Stimulated activated CD8-positive, alpha-beta memory T cell treated with anti-CD3 and anti-CD28 coated beads, Interleukin-7, amount 100 ng/mL, for 48 hours (primary cell): ENCODE results near the gene A1BG.
"Not testable (repeated sequence)": the region's sequence is repeated elsewhere in the genome, so short reads cannot be mapped to it uniquely, and the experiment has no call there.

Experiments used
- DNase-seq, 2 donors: peaks; one replicate each; pipeline ENCODE4 v3.0.0-alpha.2; 2020; ENCODE audit warnings: low read depth in 1 of 2; ENCODE audit errors: extremely low read depth in 1 of 2

A1BG gene

GRCh38 chr19:58386576-58387337 lies 33.5 kb upstream of the A1BG start, which contains the start of gene RPS5:
RPS5 (plus strand) TSS chr19:58387269; CDS start chr19:58388138, 869 bp downstream.
- peak; percentile 84 to 95 for DNase-seq

GRCh38 chr19:58385891-58386575 lies 32.7 kb upstream of the A1BG start:
- DNase-seq, result no peak

GRCh38 chr19:58385313-58385890 lies 32.1 kb upstream of the A1BG start:
- no peak for DNase-seq

GRCh38 chr19:58382997-58383603 lies 29.8 kb upstream of the A1BG start:
- DNase-seq, result no peak

DNA sequence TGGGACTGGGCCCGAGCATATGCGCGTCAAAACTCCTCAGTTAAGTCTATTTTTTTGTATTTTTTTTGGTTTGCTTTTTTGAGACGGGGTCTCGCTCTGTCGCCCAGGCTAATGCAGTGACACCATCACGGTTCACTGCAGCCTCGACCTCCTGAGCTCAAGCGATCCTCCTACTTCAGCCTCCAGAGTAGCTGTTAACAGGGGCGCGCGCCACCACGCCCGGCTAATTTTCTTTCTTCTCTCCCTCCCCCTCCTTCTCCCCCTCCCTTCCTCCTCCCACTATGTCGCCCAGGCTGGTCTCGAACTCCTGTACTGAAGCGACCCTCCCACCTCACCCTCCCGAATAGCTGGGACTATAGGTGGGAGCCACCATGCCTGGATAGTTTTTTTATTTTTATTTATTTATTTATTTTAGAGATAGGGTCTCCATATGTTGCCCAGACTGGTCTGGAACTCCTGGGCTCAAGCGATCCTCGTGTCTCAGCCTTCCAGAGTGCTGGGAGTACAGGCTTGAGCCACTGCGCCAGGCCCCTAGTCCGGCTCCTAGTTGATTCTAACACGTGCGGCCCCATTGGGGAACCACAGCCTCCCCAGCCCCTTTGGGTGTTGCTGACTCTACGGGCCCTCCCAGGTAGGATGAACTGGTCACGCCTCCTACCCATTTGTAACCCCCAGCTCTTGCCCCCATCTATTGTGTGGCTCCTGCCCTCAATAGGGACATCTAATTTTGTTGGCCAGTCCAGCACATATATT lies 28.3 kb upstream of the A1BG start:
- DNase-seq, result no peak

DNA sequence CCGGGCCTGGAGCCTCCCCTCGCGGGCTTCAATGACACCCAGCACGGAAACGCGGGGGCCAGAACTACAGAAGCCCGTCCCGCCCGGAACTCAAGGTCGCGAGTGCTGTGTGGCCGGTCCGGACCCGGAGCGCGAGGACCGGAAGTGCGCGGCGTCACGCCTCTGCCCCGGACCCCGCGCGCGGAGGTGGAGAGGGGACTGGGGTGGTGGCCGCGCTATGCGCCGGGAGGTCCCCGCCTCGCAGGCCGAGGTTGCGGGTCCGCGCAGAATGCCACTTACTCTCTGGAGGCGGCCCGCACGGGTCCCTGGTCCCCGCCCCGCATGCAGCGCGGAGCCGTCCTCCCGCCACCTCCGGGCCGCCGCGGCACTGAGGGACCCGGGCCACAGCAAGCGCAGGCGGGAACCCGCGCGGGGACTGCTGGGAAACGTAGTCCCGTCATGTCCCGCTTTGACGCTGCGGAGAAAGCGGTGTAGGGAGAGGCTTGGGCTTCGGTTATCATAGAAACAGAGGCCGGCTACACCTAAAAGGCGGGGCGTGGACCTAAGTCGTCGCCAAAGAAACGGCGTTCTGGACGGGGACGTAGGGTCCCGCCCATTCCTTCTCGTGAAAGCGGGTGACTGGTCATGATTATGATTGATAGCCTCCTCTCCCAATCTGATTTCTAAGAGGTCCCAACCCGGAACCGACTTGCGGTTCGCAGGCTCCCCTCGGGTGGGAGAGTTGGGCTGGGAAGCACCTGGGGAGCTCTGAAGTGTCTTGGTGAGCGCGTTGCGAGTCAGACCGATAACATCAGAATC lies 27.6 kb upstream of the A1BG start, which contains the start of gene ZNF837:
ZNF837 (minus strand) TSS at position 369 of the 798 bp plus-strand sequence. CDS start 11,698 bp downstream, outside the sequence.
- peak; percentile 92 to 99 for DNase-seq

DNA sequence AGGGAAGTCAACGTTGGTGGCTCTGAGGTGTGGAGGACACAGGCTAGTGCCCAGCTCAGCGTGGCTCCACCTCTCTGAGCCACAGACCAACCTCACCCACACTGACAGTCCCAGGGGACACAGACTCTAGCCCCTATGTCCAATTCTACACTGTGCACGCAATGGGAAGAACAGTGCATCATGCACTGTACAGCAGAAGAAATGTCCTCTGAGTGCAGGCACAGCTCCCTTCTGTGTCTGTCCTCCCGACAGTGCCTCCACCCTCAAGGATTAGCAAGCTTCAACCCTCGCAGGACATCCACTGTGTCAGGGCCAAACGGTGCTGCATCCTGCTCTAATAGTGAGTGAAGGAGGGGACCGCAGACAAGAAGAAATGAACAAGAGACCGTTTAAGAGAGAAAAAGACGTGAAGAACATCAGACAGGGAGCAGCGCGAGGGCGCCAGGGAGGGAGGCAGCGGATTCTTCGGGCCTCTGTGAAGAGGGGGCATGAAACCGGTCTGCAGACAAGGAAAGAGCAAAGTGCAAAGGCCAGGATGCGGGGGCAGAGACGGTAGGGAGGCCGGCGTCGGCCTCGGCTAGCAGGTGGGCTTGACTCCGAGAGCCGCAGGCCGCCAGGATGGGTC lies 26.9 kb upstream of the A1BG start:
- DNase-seq, result no peak

DNA sequence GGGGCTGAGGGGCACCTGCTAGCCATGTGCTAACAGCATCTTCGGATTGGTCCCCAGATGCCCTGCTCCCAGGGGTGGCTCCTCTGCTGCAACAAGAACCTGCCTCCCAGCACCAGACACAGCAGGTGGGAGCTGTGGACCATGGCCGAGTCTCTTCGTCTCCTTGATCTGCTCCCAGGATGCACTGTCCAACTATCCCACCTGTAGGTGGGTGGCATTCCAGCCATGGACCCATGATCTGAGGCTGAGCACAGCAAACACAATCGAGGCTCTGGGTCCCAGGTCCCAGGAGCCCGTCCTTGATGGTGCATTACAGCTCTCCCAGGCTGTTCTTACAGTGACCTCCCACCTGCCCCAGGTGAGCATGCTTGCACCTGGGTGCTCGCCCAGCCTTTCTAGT lies 26.0 kb upstream of the A1BG start:
- DNase-seq, result no peak

GRCh38 chr19:58376724-58377123 lies 23.4 kb upstream of the A1BG start:
- not testable (repeated sequence) for DNase-seq

DNA sequence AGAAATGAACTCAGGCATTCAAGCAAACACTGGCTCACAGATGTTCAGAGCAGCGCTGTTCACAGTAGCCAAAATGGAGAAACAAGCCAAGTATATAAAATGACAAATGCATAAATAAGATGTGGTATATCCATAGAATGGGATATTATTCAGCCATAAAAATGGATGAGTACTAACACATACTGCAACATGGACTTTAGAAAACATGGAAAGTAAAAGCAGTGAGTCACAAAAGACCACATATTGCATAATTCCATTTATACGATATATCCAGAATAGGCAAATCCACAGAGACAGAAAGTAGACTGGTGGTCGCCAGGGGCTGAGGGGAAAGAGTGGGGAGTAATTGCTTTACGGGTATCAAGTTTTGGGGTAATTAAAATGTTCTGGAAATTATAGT lies 20.9 kb upstream of the A1BG start:
- no peak for DNase-seq

DNA sequence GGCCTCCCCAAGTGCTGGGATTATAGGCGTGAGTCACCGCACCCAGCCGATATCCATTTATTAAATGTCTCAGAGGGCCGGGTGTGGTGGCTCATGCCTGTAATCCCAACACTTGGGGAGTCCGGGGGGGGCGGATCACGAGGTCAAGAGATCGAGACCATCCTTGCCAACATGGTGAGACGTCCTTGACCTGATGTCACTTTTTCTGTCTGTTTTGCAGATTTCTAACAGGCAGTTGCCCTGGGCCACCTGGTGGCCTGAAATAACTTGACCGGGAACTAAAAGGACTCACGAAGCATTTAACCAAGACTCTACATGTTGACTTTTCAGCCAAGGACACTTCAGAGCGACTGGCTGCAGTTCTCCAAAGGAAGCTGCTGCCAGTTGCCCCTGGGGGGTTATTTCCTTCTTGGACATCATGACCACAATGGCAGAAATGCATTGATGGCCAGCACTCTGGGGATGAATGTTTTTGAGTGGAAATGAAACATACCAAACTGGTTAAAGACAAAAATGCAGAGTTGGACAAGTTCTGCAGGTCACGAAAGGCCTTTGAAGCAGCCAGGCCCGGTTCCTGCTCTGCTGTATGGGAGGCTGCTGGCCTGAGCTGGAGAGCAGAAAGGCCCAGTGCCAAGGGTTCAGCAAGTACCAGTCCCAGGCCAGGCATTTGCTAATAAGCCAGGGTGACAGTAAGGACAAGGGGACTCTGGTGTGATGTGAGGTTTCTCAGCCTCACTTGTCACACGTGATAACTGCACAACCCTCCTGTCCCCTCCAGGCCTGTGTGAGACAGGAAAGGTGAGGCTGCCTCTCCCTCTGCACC lies 19.2 kb upstream of the A1BG start:
- no peak for DNase-seq

DNA sequence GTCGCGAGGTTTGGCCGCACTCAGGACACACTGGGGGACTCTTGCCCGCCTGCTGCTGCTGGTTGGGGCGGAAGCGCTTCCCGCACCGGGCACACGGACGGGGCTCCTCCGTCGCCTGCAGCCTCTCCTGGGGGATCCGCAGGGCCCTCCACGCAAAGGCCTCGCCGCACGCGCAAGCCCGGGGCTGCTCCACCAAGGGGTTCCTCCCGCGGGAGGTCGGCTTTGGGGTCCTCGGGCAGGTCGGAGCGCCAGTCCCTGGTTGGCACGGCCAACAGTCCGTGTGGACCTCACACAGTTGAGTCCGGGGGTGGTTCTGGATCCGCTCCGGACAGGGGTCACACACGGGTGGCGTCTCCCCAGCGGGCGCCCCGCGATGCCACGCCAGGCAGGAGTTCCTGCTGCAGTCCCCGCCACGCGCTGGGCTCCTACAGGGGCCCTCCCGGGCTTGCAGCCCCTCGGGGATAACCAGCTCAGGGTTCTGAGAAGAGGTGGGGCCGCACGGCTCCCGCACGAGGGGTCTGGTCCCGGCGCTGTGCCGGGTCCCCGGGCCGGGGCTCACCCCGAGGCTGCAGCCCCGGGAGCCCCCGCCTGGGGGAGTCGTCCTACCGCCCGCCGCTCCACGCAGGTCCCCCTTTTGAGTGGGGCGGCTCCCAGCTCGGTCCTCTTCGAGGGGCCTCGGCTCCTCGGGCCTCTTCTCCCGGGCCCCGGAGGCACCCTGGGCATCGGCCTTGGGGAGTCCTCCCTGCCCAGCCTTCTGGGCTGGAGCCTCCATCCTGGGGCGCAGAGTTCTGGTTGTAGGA lies 15.5 kb upstream of the A1BG start:
- DNase-seq, result no peak

GRCh38 chr19:58367698-58368454 lies 14.6 kb upstream of the A1BG start:
- DNase-seq, result no peak

- no peak for DNase-seq
These were observed 13.5 kb upstream of the A1BG start for GRCh38 chr19:58366585-58367430.

DNA sequence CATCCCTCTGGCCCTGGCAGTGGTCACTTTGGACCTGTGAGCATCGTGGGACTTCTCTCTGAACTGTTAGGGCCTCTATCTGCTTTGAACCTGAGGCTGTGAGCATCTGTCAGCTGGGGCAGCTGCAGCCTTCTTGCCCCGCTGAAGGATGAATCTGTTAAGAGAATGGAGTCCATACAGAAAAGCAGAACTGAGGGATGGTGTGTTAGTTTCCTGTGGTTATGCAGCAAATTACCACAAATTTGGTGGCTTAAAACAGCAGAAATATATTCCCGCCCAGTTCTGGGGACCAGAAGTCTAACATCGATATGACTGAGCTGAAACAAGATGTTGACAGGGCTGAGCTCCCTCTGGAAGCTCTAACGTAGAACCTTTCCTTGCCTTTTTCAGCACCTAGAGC lies 10.9 kb upstream of the A1BG start:
- no peak for DNase-seq
